ENCODE results near the gene UBE4B. TPM values are rescaled to one million over a fixed set of nuclear protein-coding genes. Genes with fewer than 3 reads are reported as not detected.

Gene UBE4B
- total RNA-seq, 1 experiment from 2014 or later = 80.8 TPM

DNA sequence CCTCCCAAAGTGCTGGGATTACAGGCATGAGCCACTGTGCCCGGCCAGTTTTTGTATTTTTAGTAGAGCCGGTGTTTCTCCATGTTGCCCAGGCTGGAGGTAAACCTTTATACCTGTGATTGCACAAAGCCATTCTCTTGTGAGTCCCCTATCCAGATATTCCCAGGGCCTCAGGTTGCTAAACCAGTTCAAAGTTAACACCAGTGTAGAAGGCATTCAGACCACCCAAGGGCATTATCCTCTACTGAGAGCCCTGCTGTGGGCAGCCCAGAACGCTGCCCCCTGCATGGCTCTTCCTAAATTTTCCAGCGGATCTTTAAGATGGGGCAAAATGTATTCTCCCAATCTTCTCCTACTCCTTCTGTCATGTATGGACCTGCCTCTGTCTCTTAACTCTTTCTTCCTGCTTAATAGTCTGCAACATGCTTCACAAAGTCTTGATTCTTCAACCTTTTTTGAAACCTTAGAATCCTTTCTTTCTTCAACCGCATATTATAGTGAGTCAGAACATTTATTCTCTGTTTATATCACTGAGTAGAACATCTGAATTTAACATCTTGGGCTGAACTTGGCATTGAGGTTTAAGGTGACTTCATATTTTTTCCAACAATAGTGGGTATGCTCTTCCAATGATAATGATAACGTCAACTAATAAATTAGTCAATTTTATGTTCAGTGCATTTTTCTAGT lies 36.0 kb downstream of the UBE4B start:
- H3K27me3 Mint-ChIP-seq (ENCODE audit: low read depth) = no peaks in the 10 kb centered on the region
- TF ChIP-seq, protein P1, sequence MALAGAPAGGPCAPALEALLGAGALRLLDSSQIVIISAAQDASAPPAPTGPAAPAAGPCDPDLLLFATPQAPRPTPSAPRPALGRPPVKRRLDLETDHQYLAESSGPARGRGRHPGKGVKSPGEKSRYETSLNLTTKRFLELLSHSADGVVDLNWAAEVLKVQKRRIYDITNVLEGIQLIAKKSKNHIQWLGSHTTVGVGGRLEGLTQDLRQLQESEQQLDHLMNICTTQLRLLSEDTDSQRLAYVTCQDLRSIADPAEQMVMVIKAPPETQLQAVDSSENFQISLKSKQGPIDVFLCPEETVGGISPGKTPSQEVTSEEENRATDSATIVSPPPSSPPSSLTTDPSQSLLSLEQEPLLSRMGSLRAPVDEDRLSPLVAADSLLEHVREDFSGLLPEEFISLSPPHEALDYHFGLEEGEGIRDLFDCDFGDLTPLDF (CRISPR knock-in tag; IDR thresholded peaks at IDR 0.05) = no peak
- TF ChIP-seq ZNF317 (CRISPR knock-in tag; IDR thresholded peaks at IDR 0.05; ENCODE audit: borderline replicate concordance, low read depth) = no peak
- TF ChIP-seq, protein P2, sequence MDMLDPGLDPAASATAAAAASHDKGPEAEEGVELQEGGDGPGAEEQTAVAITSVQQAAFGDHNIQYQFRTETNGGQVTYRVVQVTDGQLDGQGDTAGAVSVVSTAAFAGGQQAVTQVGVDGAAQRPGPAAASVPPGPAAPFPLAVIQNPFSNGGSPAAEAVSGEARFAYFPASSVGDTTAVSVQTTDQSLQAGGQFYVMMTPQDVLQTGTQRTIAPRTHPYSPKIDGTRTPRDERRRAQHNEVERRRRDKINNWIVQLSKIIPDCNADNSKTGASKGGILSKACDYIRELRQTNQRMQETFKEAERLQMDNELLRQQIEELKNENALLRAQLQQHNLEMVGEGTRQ (CRISPR knock-in tag; IDR thresholded peaks at IDR 0.05) = no peak
- TF ChIP-seq SOX15 (CRISPR knock-in tag; IDR thresholded peaks at IDR 0.05) = no peak
- no peak for TF ChIP-seq GRHL2 (CRISPR knock-in tag; IDR thresholded peaks at IDR 0.05; ENCODE audit: insufficient replicate concordance, severe bottlenecking)
- TF ChIP-seq, protein P3, sequence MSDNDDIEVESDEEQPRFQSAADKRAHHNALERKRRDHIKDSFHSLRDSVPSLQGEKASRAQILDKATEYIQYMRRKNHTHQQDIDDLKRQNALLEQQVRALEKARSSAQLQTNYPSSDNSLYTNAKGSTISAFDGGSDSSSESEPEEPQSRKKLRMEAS (CRISPR knock-in tag; IDR thresholded peaks at IDR 0.05) = no peak
- TF ChIP-seq, protein P4, sequence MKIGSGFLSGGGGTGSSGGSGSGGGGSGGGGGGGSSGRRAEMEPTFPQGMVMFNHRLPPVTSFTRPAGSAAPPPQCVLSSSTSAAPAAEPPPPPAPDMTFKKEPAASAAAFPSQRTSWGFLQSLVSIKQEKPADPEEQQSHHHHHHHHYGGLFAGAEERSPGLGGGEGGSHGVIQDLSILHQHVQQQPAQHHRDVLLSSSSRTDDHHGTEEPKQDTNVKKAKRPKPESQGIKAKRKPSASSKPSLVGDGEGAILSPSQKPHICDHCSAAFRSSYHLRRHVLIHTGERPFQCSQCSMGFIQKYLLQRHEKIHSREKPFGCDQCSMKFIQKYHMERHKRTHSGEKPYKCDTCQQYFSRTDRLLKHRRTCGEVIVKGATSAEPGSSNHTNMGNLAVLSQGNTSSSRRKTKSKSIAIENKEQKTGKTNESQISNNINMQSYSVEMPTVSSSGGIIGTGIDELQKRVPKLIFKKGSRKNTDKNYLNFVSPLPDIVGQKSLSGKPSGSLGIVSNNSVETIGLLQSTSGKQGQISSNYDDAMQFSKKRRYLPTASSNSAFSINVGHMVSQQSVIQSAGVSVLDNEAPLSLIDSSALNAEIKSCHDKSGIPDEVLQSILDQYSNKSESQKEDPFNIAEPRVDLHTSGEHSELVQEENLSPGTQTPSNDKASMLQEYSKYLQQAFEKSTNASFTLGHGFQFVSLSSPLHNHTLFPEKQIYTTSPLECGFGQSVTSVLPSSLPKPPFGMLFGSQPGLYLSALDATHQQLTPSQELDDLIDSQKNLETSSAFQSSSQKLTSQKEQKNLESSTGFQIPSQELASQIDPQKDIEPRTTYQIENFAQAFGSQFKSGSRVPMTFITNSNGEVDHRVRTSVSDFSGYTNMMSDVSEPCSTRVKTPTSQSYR (CRISPR knock-in tag; IDR thresholded peaks at IDR 0.05) = no peak
- TF ChIP-seq ZBTB21 (CRISPR knock-in tag; IDR thresholded peaks at IDR 0.05; ENCODE audit: borderline replicate concordance) = no peak
- no peak for TF ChIP-seq ZNF138 (CRISPR knock-in tag; conservative IDR thresholded peaks at IDR 0.05)
- TF ChIP-seq, protein P5, sequence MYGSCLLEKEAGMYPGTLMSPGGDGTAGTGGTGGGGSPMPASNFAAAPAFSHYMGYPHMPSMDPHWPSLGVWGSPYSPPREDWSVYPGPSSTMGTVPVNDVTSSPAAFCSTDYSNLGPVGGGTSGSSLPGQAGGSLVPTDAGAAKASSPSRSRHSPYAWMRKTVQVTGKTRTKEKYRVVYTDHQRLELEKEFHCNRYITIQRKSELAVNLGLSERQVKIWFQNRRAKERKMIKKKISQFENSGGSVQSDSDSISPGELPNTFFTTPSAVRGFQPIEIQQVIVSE (CRISPR knock-in tag; IDR thresholded peaks at IDR 0.05; ENCODE audit: borderline replicate concordance) = no peak
- TF ChIP-seq TEAD1 (CRISPR knock-in tag; IDR thresholded peaks at IDR 0.05) = no peak
- TF ChIP-seq, protein P6, sequence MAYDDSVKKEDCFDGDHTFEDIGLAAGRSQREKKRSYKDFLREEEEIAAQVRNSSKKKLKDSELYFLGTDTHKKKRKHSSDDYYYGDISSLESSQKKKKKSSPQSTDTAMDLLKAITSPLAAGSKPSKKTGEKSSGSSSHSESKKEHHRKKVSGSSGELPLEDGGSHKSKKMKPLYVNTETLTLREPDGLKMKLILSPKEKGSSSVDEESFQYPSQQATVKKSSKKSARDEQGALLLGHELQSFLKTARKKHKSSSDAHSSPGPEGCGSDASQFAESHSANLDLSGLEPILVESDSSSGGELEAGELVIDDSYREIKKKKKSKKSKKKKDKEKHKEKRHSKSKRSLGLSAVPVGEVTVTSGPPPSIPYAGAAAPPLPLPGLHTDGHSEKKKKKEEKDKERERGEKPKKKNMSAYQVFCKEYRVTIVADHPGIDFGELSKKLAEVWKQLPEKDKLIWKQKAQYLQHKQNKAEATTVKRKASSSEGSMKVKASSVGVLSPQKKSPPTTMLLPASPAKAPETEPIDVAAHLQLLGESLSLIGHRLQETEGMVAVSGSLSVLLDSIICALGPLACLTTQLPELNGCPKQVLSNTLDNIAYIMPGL (CRISPR knock-in tag; IDR thresholded peaks at IDR 0.05) = no peak
- TF ChIP-seq, protein P7, sequence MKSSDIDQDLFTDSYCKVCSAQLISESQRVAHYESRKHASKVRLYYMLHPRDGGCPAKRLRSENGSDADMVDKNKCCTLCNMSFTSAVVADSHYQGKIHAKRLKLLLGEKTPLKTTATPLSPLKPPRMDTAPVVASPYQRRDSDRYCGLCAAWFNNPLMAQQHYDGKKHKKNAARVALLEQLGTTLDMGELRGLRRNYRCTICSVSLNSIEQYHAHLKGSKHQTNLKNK (CRISPR knock-in tag; IDR thresholded peaks at IDR 0.05) = no peak
- TF ChIP-seq CBFB (CRISPR knock-in tag; IDR thresholded peaks at IDR 0.05; ENCODE audit: low read depth) = no peak
- TF ChIP-seq ZNF671 (CRISPR knock-in tag; IDR thresholded peaks at IDR 0.05) = no peak
- no peak for TF ChIP-seq MYBL2 (CRISPR knock-in tag; IDR thresholded peaks at IDR 0.05)
- TF ChIP-seq, protein P8, sequence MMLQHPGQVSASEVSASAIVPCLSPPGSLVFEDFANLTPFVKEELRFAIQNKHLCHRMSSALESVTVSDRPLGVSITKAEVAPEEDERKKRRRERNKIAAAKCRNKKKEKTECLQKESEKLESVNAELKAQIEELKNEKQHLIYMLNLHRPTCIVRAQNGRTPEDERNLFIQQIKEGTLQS (CRISPR knock-in tag; conservative IDR thresholded peaks at IDR 0.05) = no peak
- TF ChIP-seq PRRX2 (CRISPR knock-in tag; IDR thresholded peaks at IDR 0.05) = no peak
- TF ChIP-seq, protein P9, sequence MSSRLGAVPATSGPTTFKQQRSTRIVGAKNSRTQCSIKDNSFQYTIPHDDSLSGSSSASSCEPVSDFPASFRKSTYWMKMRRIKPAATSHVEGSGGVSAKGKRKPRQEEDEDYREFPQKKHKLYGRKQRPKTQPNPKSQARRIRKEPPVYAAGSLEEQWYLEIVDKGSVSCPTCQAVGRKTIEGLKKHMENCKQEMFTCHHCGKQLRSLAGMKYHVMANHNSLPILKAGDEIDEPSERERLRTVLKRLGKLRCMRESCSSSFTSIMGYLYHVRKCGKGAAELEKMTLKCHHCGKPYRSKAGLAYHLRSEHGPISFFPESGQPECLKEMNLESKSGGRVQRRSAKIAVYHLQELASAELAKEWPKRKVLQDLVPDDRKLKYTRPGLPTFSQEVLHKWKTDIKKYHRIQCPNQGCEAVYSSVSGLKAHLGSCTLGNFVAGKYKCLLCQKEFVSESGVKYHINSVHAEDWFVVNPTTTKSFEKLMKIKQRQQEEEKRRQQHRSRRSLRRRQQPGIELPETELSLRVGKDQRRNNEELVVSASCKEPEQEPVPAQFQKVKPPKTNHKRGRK (CRISPR knock-in tag; IDR thresholded peaks at IDR 0.05; ENCODE audit: borderline replicate concordance) = no peak
- TF ChIP-seq, protein P10, sequence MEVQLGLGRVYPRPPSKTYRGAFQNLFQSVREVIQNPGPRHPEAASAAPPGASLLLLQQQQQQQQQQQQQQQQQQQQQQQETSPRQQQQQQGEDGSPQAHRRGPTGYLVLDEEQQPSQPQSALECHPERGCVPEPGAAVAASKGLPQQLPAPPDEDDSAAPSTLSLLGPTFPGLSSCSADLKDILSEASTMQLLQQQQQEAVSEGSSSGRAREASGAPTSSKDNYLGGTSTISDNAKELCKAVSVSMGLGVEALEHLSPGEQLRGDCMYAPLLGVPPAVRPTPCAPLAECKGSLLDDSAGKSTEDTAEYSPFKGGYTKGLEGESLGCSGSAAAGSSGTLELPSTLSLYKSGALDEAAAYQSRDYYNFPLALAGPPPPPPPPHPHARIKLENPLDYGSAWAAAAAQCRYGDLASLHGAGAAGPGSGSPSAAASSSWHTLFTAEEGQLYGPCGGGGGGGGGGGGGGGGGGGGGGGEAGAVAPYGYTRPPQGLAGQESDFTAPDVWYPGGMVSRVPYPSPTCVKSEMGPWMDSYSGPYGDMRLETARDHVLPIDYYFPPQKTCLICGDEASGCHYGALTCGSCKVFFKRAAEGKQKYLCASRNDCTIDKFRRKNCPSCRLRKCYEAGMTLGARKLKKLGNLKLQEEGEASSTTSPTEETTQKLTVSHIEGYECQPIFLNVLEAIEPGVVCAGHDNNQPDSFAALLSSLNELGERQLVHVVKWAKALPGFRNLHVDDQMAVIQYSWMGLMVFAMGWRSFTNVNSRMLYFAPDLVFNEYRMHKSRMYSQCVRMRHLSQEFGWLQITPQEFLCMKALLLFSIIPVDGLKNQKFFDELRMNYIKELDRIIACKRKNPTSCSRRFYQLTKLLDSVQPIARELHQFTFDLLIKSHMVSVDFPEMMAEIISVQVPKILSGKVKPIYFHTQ (CRISPR knock-in tag; IDR thresholded peaks at IDR 0.05) = no peak
- peak overlapping the region; percentile 18 for H3K27ac Mint-ChIP-seq
- H3K4me1 Mint-ChIP-seq = peaks cover 39% of the 10 kb centered on the region
- no peak overlapping the region for H3K4me3 Mint-ChIP-seq
- POLR2A ChIA-PET = no interaction called here
- ATAC-seq (peak; percentile 62), DNase-seq (ENCODE audit: low spot score) (no peak)
- CTCF ChIA-PET = no interaction called here
- no peaks in the 10 kb centered on the region for H3K36me3 Mint-ChIP-seq
- H3K9me3 Mint-ChIP-seq = no peaks in the 10 kb centered on the region

Data from WTC11 (cell line).